Bronchial epithelial cell (primary cell): ENCODE measurements around the gene ZIK1. TPM values are rescaled to one million over a fixed set of nuclear protein-coding genes. Genes with fewer than 3 reads are reported as not detected.
A peak's percentile ranks its signal among the peaks of the same experiment; 100 is the strongest.

Experiments
- DNase-seq: peaks from one replicate; pipeline ENCODE4 v3.0.0-alpha.2; 2010; ENCODE audit warnings: low read depth
- FAIRE-seq: peaks from 2 replicates; lab custom pipeline; 2011; peaks lifted over from hg19 to GRCh38; lab: Jason Lieb, UNC
- H3K27me3 ChIP-seq: 2 replicates; pipeline ENCODE4 v1.5.1; 2011; ENCODE audit warnings: low read length; ENCODE audit not compliant: control insufficient read depth, insufficient read depth
- H3K36me3 ChIP-seq: 2 replicates; pipeline ENCODE4 v1.5.1; 2011; ENCODE audit warnings: low read length; ENCODE audit not compliant: control insufficient read depth, insufficient read depth
- H3K4me3 ChIP-seq: 2 replicates; pipeline ENCODE4 v1.5.1; 2011; ENCODE audit warnings: mild to moderate bottlenecking, low read depth, low read length, control low read depth
- CTCF ChIP-seq: IDR thresholded peaks from 2 replicates; pipeline ENCODE4 v1.5.1; 2011; ENCODE audit warnings: mild to moderate bottlenecking, moderate library complexity, low read length, control low read depth, inconsistent platforms; ENCODE audit not compliant: insufficient read depth, severe bottlenecking
- total RNA-seq: library from RNA; depleted of rRNA; stranded (reverse); fragments of >200 nt; gene quantifications from 2 replicates; pipeline ENCODE4 v1.2.1, GENCODE V29; 2014

The ZIK1 gene
- total RNA-seq, 1 donor from 2014 or later = 7.4 TPM

- H3K36me3 ChIP-seq = peaks cover 21% of the 10 kb centered on the region
- peak within 1 kb of the TSS; percentile 80 for H3K4me3 ChIP-seq
- FAIRE-seq (no peak), DNase-seq (peak; percentile 85)
- TF ChIP-seq CTCF = peak; percentile 56
- no peaks in the 10 kb centered on the region for H3K27me3 ChIP-seq
Measured at GRCh38 chr19:57613941-57614743, 30.2 kb downstream of the ZIK1 start, which contains the start of gene ZNF134. TSS of gene ZNF134 (plus strand) at chr19:57614242. CDS start at chr19:57619469, 5,227 bp downstream.

GRCh38 chr19:57615346-57615745, 31.4 kb downstream of the ZIK1 start:
- DNase-seq (no peak), FAIRE-seq (no peak)
- no peaks in the 10 kb centered on the region for H3K27me3 ChIP-seq
- no peak for TF ChIP-seq CTCF
- H3K4me3 ChIP-seq = no peak overlapping the region
- peaks cover 30% of the 10 kb centered on the region for H3K36me3 ChIP-seq

GRCh38 chr19:57620673-57621348, 36.9 kb downstream of the ZIK1 start:
- TF ChIP-seq CTCF = no peak
- Histone ChIP-seq H3K27me3 (no peaks in the 10 kb centered on the region), H3K36me3 (peaks cover 47% of the 10 kb centered on the region), H3K4me3 (no peak overlapping the region)
- FAIRE-seq = no peak
- DNase-seq = no peak

GRCh38 chr19:57623091-57623490, 39.1 kb downstream of the ZIK1 start:
- TF ChIP-seq CTCF = no peak
- Histone ChIP-seq H3K27me3 (no peaks in the 10 kb centered on the region), H3K36me3 (peaks cover 33% of the 10 kb centered on the region), H3K4me3 (no peak overlapping the region)
- FAIRE-seq (no peak), DNase-seq (no peak)

GRCh38 chr19:57632987-57633831, 49.3 kb downstream of the ZIK1 start, which contains the start of gene ZNF211:
TSS of gene ZNF211 (plus strand) at chr19:57633168. CDS start at chr19:57633347, 179 bp downstream.
- FAIRE-seq = no peak
- TF ChIP-seq CTCF = no peak
- H3K27me3 ChIP-seq = no peaks in the 10 kb centered on the region
- H3K4me3 ChIP-seq = peak within 1 kb of the TSS; percentile 90
- DNase-seq = peak; percentile 87
- peaks cover 1% of the 10 kb centered on the region for H3K36me3 ChIP-seq
